Liver (tissue), 9 donors: ENCODE measurements around the gene CTSW. TPM values are rescaled to one million over a fixed set of nuclear protein-coding genes. Genes with fewer than 3 reads are reported as not detected.
A peak's percentile ranks its signal among the peaks of the same experiment; 100 is the strongest.

Source experiments
- DNase-seq: peaks from one replicate; pipeline ENCODE4 v3.0.0-alpha.2; 2017; ENCODE audit warnings: low spot score
- H3K27ac ChIP-seq, 2 donors: one replicate each; pipeline ENCODE4 v1.7.0; 2013; ENCODE audit warnings: inconsistent platforms in 2 of 2, low read length in 2 of 2, control low read depth in 1 of 2, low read depth in 1 of 2, mild to moderate bottlenecking in 1 of 2
- H3K27me3 ChIP-seq, 4 donors: one replicate each; pipeline versions ENCODE4 v1.6.1 to v1.7.0; 2013; ENCODE audit warnings: low read length in 3 of 4, inconsistent platforms in 1 of 4, mild to moderate bottlenecking in 1 of 4, moderate library complexity in 1 of 4; ENCODE audit not compliant: control insufficient read depth in 4 of 4, insufficient read depth in 4 of 4
- H3K36me3 ChIP-seq, 4 donors: one replicate each; pipeline versions ENCODE4 v1.6.1 to v1.7.0; 2013; ENCODE audit warnings: low read length in 3 of 4, mild to moderate bottlenecking in 3 of 4, low read depth in 1 of 4, moderate library complexity in 1 of 4; ENCODE audit not compliant: control insufficient read depth in 4 of 4, insufficient read depth in 3 of 4
- H3K4me1 ChIP-seq, 4 donors: one replicate each; pipeline versions ENCODE4 v1.6.1 to v1.7.0; 2013; ENCODE audit warnings: low read length in 3 of 4, mild to moderate bottlenecking in 3 of 4, moderate library complexity in 1 of 4; ENCODE audit not compliant: control insufficient read depth in 4 of 4, insufficient read depth in 4 of 4
- H3K4me3 ChIP-seq, 3 donors: one replicate each; pipeline versions ENCODE4 v1.6.1 to v1.7.0; 2013; ENCODE audit warnings: low read length in 3 of 3, control low read depth in 1 of 3, low read depth in 1 of 3, mild to moderate bottlenecking in 1 of 3
- H3K9ac ChIP-seq, 2 donors: one replicate each; pipeline ENCODE4 v1.7.0; 2013; ENCODE audit warnings: low read length in 2 of 2, mild to moderate bottlenecking in 2 of 2, moderate library complexity in 2 of 2, control low read depth in 1 of 2, low read depth in 1 of 2
- H3K9me3 ChIP-seq, 4 donors: one replicate each; pipeline versions ENCODE4 v1.6.1 to v1.7.0; 2013; ENCODE audit warnings: low read length in 3 of 4; ENCODE audit not compliant: control insufficient read depth in 4 of 4
- ATF3 ChIP-seq: IDR thresholded peaks from 2 replicates; pipeline ENCODE4 v1.6.1; 2016; ENCODE audit warnings: antibody characterized with exemption
- CTCF ChIP-seq: fragments of 150-350 bp; IDR thresholded peaks from 2 replicates; pipeline ENCODE4 v1.5.1; 2017; ENCODE audit warnings: improper control_type of control experiment, low read depth, low read length; ENCODE audit not compliant: missing input control
- EGR1 ChIP-seq, 2 donors: IDR thresholded peaks; 2 replicates each; pipeline ENCODE4 v1.6.1; 2016 to 2018; ENCODE audit warnings: antibody characterized with exemption in 2 of 2, low read depth in 2 of 2
- FOXA1 ChIP-seq: IDR thresholded peaks from 2 replicates; pipeline ENCODE4 v1.6.1; 2016; ENCODE audit warnings: antibody characterized with exemption
- FOXA2 ChIP-seq: IDR thresholded peaks from 2 replicates; pipeline ENCODE4 v1.6.1; 2016; ENCODE audit warnings: antibody characterized with exemption
- GABPA ChIP-seq, 2 donors: IDR thresholded peaks in 1 of 2; conservative IDR thresholded peaks in 1 of 2; 2 replicates each; pipeline ENCODE4 v1.6.1; 2016; ENCODE audit warnings: antibody characterized with exemption in 2 of 2, mild to moderate bottlenecking in 1 of 2, moderate library complexity in 1 of 2
- HNF4A ChIP-seq, 2 donors: conservative IDR thresholded peaks; 2 replicates each; pipeline ENCODE4 v1.6.1; 2016; ENCODE audit warnings: antibody characterized with exemption in 2 of 2, mild to moderate bottlenecking in 2 of 2
- HNF4G ChIP-seq: IDR thresholded peaks from 2 replicates; pipeline ENCODE4 v1.6.1; 2016; ENCODE audit warnings: antibody characterized with exemption
- JUND ChIP-seq, 2 donors: IDR thresholded peaks; 2 replicates each; pipeline ENCODE4 v1.6.1; 2016; ENCODE audit warnings: antibody characterized with exemption in 2 of 2
- MAX ChIP-seq: IDR thresholded peaks from 2 replicates; pipeline ENCODE4 v1.6.1; 2016; ENCODE audit warnings: antibody characterized with exemption
- NR2F2 ChIP-seq: IDR thresholded peaks from 2 replicates; pipeline ENCODE4 v1.6.1; 2016; ENCODE audit warnings: antibody characterized with exemption
- RAD21 ChIP-seq, 2 donors: IDR thresholded peaks; 2 replicates each; pipeline ENCODE4 v1.6.1; 2016; ENCODE audit warnings: antibody characterized with exemption in 2 of 2, mild to moderate bottlenecking in 2 of 2
- REST ChIP-seq: IDR thresholded peaks from 2 replicates; pipeline ENCODE4 v1.6.1; 2016; ENCODE audit warnings: antibody characterized with exemption, mild to moderate bottlenecking
- RXRA ChIP-seq, 2 donors: IDR thresholded peaks; 2 replicates each; pipeline ENCODE4 v1.6.1; 2017 to 2018; ENCODE audit warnings: antibody characterized with exemption in 2 of 2, mild to moderate bottlenecking in 1 of 2
- SP1 ChIP-seq: IDR thresholded peaks from 2 replicates; pipeline ENCODE4 v1.6.1; 2018; ENCODE audit warnings: antibody characterized with exemption, mild to moderate bottlenecking
- TAF1 ChIP-seq: conservative IDR thresholded peaks from 2 replicates; pipeline ENCODE4 v1.6.1; 2016; ENCODE audit warnings: antibody characterized with exemption, mild to moderate bottlenecking
- YY1 ChIP-seq: IDR thresholded peaks from 2 replicates; pipeline ENCODE4 v1.6.1; 2016; ENCODE audit warnings: antibody characterized with exemption, mild to moderate bottlenecking
- ZBTB33 ChIP-seq: IDR thresholded peaks from 2 replicates; pipeline ENCODE4 v1.6.1; 2016; ENCODE audit warnings: antibody characterized with exemption
- WGBS: extraction: QIAGEN DNeasy Blood & Tissue Kit; methylation state at CpG from one replicate; pipeline ENCODE4 v1.1.7; 2013; 5-methylcytosine and 5-hydroxymethylcytosine counted together
- polyA plus RNA-seq, 2 donors: library from polyadenylated mRNA; stranded (reverse) in 1 of 2; unstranded in 1 of 2; fragments of 200-250 nt in 1 of 2; fragments of >200 nt in 1 of 2; fragmentation: Nextera tagmentation in 1 of 2; extraction: Ambion mirVana in 1 of 2; gene quantifications; one replicate each; pipeline versions ENCODE4 v1.2.1 to v1.2.3, GENCODE V29; 2013 to 2015
- total RNA-seq, 2 donors: library from RNA; depleted of rRNA; stranded (reverse); fragments of >200 nt; gene quantifications; one replicate each; pipeline ENCODE4 v1.2.3, GENCODE V29; 2014
- donor health status: healthy.
- donor health status: healthy.
- donor health status: healthy.
- donor health status: healthy.
- donor health status: healthy.

The CTSW gene
- total and polyA plus RNA-seq, 4 donors, result 1.3 to 2.9 (median 2.1) TPM

- H3K9ac ChIP-seq, result peak within 1 kb of the TSS in 1 of 2 donors; percentile 56
- no peak for DNase-seq
- H3K9me3 ChIP-seq, result no peaks in the 10 kb centered on the region
- H3K27ac ChIP-seq, result peak within 1 kb of the TSS; percentile 55 to 61
- WGBS, result 6% methylated on average over 69 of the region's 69 CpGs
- H3K36me3 ChIP-seq, result no peaks in the 10 kb centered on the region
- no peak for TF ChIP-seq RAD21 (IDR thresholded peaks at IDR 0.05)
- no peak for TF ChIP-seq REST
- no peak for TF ChIP-seq YY1
- no peak for TF ChIP-seq GABPA (IDR thresholded peaks at IDR 0.05 in 1 of 2, conservative IDR thresholded peaks at IDR 0.05 in 1 of 2)
- TF ChIP-seq CTCF, result no peak
- no peak for TF ChIP-seq NR2F2
- no peak for TF ChIP-seq HNF4A (conservative IDR thresholded peaks at IDR 0.05)
- no peak for TF ChIP-seq JUND (IDR thresholded peaks at IDR 0.05)
- no peak for TF ChIP-seq HNF4G
- no peak for TF ChIP-seq RXRA (IDR thresholded peaks at IDR 0.05)
- no peak for TF ChIP-seq MAX
- no peak for TF ChIP-seq EGR1 (IDR thresholded peaks at IDR 0.05; ENCODE audit: low read depth in 2 of 2)
- TF ChIP-seq SP1, result no peak
- TF ChIP-seq FOXA2, result no peak
- no peak for TF ChIP-seq TAF1
- TF ChIP-seq ZBTB33, result no peak
- no peak for TF ChIP-seq ATF3
- TF ChIP-seq FOXA1, result no peak
- H3K27me3 ChIP-seq, result no peaks in the 10 kb centered on the region
- peaks cover 0 to 20% (median 6%) of the 10 kb centered on the region in 4 donors for H3K4me1 ChIP-seq
- H3K4me3 ChIP-seq, result peak within 1 kb of the TSS; percentile 4 to 41 (median 41)
Observed at GRCh38 chr11:65872586-65873317, 6.9 kb upstream of the CTSW start, which contains the start of gene EFEMP2. EFEMP2 (minus strand) TSS chr11:65872800; CDS start chr11:65872354, 446 bp downstream.
